Parathyroid adenoma (tissue), 2 donors: ENCODE results near the gene PSPN.

Source experiments
- H2AFZ ChIP-seq: fragments of 300-600 bp; sonication (generic); one replicate; pipeline ENCODE4 v1.7.0; 2017; ENCODE audit warnings: antibody characterized with exemption, mild to moderate bottlenecking
- H3K27ac ChIP-seq: fragments of 300-600 bp; sonication (generic); one replicate; pipeline ENCODE4 v1.7.0; 2017
- H3K27me3 ChIP-seq: fragments of 300-600 bp; sonication (generic); one replicate; pipeline ENCODE4 v1.7.0; 2017; ENCODE audit warnings: low read length; ENCODE audit not compliant: control insufficient read depth, insufficient read depth
- H3K36me3 ChIP-seq: fragments of 300-600 bp; sonication (generic); one replicate; pipeline ENCODE4 v1.7.0; 2017; ENCODE audit warnings: low read length; ENCODE audit not compliant: control insufficient read depth, insufficient read depth
- H3K4me1 ChIP-seq: fragments of 300-600 bp; sonication (generic); one replicate; pipeline ENCODE4 v1.7.0; 2017; ENCODE audit warnings: control low read depth
- H3K4me2 ChIP-seq: fragments of 300-600 bp; sonication (generic); one replicate; pipeline ENCODE4 v1.7.0; 2017; ENCODE audit warnings: low read length
- H3K4me3 ChIP-seq: fragments of 300-600 bp; sonication (generic); one replicate; pipeline ENCODE4 v1.7.0; 2017; ENCODE audit warnings: low read depth, low read length
- H3K79me2 ChIP-seq: fragments of 300-600 bp; sonication (generic); one replicate; pipeline ENCODE4 v1.7.0; 2017; ENCODE audit warnings: control low read depth
- H3K9ac ChIP-seq: fragments of 300-600 bp; sonication (generic); one replicate; pipeline ENCODE4 v1.7.0; 2017; ENCODE audit warnings: mild to moderate bottlenecking
- H3K9me3 ChIP-seq: fragments of 300-600 bp; sonication (generic); one replicate; pipeline ENCODE4 v1.7.0; 2017; ENCODE audit warnings: low read length; ENCODE audit not compliant: control insufficient read depth
- TF ChIP-seq, protein P1 (sequence below): fragments of 300-600 bp; sonication (generic); IDR thresholded peaks from one replicate; pipeline ENCODE4 v1.7.0; 2017; ENCODE audit warnings: antibody characterized with exemption, mild to moderate bottlenecking
- donor health status: primary hyperparathyroidism.

The PSPN gene

DNA sequence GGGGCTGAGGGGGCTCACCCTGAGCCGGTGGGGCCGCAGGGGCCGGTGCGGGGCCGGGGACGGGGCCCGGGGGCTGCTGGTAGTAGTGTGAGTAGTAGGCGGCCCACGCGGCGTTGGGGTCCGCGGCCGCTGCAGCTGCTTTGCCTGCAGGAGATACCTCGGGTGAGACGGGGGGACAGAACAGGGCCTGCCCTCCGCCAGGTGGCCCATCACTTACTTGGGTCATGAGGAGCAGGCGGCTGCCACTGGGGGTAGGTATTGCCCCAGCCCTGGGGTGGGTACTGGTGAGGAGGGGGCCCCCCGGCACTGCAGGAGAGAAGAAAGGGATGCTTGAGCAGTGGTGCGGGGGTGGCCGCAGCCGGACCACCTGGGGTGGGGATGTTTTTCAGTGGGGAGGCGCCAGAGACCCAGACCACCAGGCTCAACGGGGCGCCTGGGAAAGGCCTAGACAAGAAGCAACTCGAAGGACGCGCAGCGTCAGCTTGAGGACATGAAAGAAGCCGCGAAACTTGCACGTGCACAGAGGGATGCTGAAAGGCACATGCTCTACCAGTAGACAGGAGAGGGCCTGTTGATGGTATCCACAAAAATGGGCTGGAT is 40.0 kb upstream of the PSPN start:
- Histone ChIP-seq H3K4me3 (no peak overlapping the region), H3K4me2 (no peak overlapping the region), H3K27me3 (no peaks in the 10 kb centered on the region), H2AFZ (no peak overlapping the region), H3K36me3 (no peaks in the 10 kb centered on the region), H3K79me2 (no peaks in the 10 kb centered on the region), H3K9ac (no peak overlapping the region), H3K4me1 (peaks cover 19% of the 10 kb centered on the region), H3K27ac (no peak overlapping the region), H3K9me3 (no peaks in the 10 kb centered on the region)
- TF ChIP-seq, protein P1, sequence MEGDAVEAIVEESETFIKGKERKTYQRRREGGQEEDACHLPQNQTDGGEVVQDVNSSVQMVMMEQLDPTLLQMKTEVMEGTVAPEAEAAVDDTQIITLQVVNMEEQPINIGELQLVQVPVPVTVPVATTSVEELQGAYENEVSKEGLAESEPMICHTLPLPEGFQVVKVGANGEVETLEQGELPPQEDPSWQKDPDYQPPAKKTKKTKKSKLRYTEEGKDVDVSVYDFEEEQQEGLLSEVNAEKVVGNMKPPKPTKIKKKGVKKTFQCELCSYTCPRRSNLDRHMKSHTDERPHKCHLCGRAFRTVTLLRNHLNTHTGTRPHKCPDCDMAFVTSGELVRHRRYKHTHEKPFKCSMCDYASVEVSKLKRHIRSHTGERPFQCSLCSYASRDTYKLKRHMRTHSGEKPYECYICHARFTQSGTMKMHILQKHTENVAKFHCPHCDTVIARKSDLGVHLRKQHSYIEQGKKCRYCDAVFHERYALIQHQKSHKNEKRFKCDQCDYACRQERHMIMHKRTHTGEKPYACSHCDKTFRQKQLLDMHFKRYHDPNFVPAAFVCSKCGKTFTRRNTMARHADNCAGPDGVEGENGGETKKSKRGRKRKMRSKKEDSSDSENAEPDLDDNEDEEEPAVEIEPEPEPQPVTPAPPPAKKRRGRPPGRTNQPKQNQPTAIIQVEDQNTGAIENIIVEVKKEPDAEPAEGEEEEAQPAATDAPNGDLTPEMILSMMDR: no peak

DNA sequence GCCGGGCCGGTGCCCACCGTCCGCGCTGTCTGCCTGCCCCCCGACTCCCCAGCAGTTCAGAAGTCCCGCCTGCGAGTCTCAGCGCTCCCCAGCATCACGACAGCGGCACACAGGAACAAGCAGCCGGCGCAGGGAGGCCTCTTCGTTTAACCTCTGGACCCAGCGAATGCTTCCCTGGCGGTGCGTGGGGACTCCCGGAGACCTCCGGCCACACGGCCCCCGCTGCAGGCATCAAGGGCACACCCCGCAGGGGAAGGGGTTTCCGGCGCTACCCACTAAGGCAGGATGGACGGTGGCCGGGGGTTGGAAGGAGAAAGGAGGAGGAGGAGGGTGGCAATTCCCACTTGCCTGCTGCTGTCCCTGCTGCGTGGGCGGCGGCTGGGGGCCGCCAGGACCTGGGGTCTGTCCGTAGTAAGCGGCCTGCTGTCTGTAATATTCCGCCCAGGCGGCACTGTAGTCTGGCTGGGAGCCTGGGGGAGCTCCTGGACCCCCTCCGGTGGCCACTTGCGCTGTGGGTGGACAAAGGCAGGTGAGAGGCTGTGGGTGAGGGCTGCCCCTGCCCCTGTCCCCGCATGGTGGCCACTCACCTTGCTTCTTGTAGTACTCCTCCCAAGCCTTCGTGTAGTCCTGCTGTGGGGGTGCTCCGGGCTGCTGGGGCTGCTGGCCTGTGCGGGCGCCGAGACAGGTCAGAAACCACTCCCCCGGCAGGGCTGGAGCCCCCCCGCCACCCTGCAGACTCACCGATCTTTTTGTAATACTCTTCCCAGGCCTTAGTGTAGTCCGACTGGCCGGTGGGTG is 39.3 kb upstream of the PSPN start:
- Histone ChIP-seq H3K27me3 (no peaks in the 10 kb centered on the region), H3K4me2 (no peak overlapping the region), H3K4me1 (peaks cover 19% of the 10 kb centered on the region), H3K9ac (no peak overlapping the region), H3K79me2 (no peaks in the 10 kb centered on the region), H3K4me3 (no peak overlapping the region), H3K27ac (no peak overlapping the region), H3K9me3 (no peaks in the 10 kb centered on the region), H2AFZ (no peak overlapping the region), H3K36me3 (no peaks in the 10 kb centered on the region)
- TF ChIP-seq, protein P1: no peak

DNA sequence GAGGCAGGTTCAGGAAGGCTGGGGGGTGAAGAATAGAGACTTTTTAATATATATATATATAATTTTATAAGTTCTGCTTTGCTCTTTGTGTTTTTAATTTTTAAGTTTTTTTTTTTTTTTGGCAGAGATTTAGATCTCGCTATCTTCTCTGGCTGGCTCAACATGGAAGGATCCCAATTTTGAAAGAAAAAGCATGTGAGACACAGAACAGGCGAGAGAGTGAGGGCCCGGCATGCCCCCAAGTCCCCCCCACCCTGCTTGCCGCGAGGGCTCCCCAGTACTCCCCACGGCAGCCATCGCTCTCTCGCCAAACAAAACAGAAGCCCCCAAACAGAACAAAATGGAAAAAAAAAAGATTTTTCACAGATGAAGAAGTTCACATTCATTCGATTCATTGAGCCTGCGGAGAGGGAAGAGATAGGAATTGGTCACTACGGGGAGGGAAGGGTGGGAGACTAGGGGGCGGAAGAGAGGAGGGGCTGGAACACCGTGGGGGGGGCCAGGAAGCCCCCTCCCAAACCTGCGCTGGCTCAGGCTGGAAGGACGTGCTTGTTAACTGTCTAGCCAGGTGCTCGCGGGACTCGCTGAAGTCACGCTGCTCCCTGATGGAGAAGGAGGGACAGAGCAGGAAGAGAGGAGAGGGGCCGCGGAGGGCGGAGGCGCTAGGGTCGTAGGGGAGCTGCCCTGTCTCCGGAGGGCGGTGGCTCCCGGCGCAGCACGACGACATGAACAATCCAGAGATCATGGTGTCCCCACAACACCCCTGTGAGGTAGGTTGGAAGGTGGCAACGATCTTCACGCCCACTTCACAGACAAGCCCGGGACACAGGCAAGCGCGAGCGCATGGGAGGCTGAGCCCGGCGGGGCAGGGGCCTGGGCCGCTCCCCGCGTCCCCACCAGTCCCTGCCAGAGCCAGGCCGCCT is 38.2 kb upstream of the PSPN start:
- Histone ChIP-seq H3K9ac (no peak overlapping the region), H3K36me3 (no peaks in the 10 kb centered on the region), H3K4me2 (no peak overlapping the region), H3K27ac (peak overlapping the region; percentile 54), H3K27me3 (no peaks in the 10 kb centered on the region), H3K4me3 (no peak overlapping the region), H3K9me3 (no peaks in the 10 kb centered on the region), H3K79me2 (no peaks in the 10 kb centered on the region), H3K4me1 (peaks cover 19% of the 10 kb centered on the region), H2AFZ (peak overlapping the region; percentile 29)
- TF ChIP-seq, protein P1: no peak

DNA sequence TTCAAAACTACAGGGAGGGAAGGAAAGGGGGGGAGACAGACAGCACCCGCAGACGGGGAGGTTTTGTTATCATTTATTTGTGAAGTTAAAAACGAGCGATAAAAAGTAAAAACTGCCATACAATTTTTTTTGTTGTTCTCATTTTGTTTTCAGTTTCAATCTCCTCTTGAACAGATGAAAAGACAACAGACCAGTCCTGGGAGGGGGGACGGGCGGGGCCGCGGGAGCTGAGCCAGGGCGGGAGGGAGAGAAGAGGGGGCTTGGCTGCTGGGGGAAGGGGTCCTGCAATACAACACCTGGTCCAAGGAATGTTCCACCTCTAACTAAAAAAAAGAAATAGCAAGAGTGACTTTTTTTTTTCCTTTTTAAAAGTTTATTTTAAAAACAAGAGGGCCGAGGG is 37.6 kb upstream of the PSPN start:
- H2AFZ ChIP-seq: no peak overlapping the region
- TF ChIP-seq, protein P1: no peak
- peak overlapping the region; percentile 83 for H3K27ac ChIP-seq
- H3K4me3 ChIP-seq: no peak overlapping the region
- no peaks in the 10 kb centered on the region for H3K79me2 ChIP-seq
- no peaks in the 10 kb centered on the region for H3K27me3 ChIP-seq
- H3K4me1 ChIP-seq: peaks cover 19% of the 10 kb centered on the region
- no peaks in the 10 kb centered on the region for H3K36me3 ChIP-seq
- H3K4me2 ChIP-seq: no peak overlapping the region
- no peak overlapping the region for H3K9ac ChIP-seq
- no peaks in the 10 kb centered on the region for H3K9me3 ChIP-seq
